SK-N-SH treated with all-trans-retinoic acid at 6 μM for 48 hours (cell line): ENCODE measurements around the gene SEMA5A.

Source experiments
- ARNTL ChIP-seq: fragments of 450-650 bp; formaldehyde crosslinking; IDR thresholded peaks from 2 replicates; pipeline ENCODE4 v1.5.0; 2020; ENCODE audit warnings: low read depth, mild to moderate bottlenecking, moderate library complexity, borderline replicate concordance
- BACH2 ChIP-seq: fragments of 250-450 bp; sonication (Bioruptor Pico); IDR thresholded peaks from 2 replicates; pipeline ENCODE4 v1.9.0; 2021; ENCODE audit warnings: mild to moderate bottlenecking, borderline replicate concordance
- ESRRG ChIP-seq: fragments of 250-450 bp; sonication (Bioruptor Pico); IDR thresholded peaks from 2 replicates; pipeline ENCODE4 v1.6.1; 2021; ENCODE audit warnings: mild to moderate bottlenecking
- GLIS3 ChIP-seq: fragments of 250-450 bp; sonication (Bioruptor Pico); IDR thresholded peaks from 2 replicates; pipeline ENCODE4 v1.5.0; 2020; ENCODE audit warnings: mild to moderate bottlenecking, moderate library complexity
- ISL1 ChIP-seq: fragments of 250-450 bp; sonication (Bioruptor Pico); IDR thresholded peaks from 2 replicates; pipeline ENCODE4 v2.1.2; 2022; ENCODE audit warnings: mild to moderate bottlenecking, moderate library complexity
- RARB ChIP-seq: fragments of 250-450 bp; sonication (Bioruptor Pico); IDR thresholded peaks from 2 replicates; pipeline ENCODE4 v1.8.0; 2021; ENCODE audit warnings: mild to moderate bottlenecking, moderate library complexity
- TCF4 ChIP-seq: fragments of 250-450 bp; sonication (Bioruptor Pico); IDR thresholded peaks from 2 replicates; pipeline ENCODE4 v1.8.0; 2021; ENCODE audit warnings: mild to moderate bottlenecking, moderate library complexity, borderline replicate concordance
- ZFP30 ChIP-seq: fragments of 450-650 bp; formaldehyde crosslinking; IDR thresholded peaks from 2 replicates; pipeline ENCODE4 v1.5.0; 2022; ENCODE audit warnings: mild to moderate bottlenecking, moderate library complexity
- ZNF565 ChIP-seq: fragments of 450-650 bp; formaldehyde crosslinking; conservative IDR thresholded peaks from 2 replicates; pipeline ENCODE4 v1.5.0; 2020; ENCODE audit warnings: low read depth, mild to moderate bottlenecking, moderate library complexity
- ZNF70 ChIP-seq: fragments of 450-650 bp; formaldehyde crosslinking; IDR thresholded peaks from 2 replicates; pipeline ENCODE4 v1.5.0; 2020; ENCODE audit warnings: mild to moderate bottlenecking, moderate library complexity
- TF ChIP-seq, protein P1 (sequence below): fragments of 250-450 bp; sonication (Bioruptor Pico); IDR thresholded peaks from 2 replicates; pipeline ENCODE4 v1.8.0; 2020; ENCODE audit warnings: mild to moderate bottlenecking, moderate library complexity, borderline replicate concordance
- TF ChIP-seq, protein P2 (sequence below): fragments of 250-450 bp; sonication (Bioruptor Pico); IDR thresholded peaks from 2 replicates; pipeline ENCODE4 v1.8.0; 2021; ENCODE audit warnings: low read depth, mild to moderate bottlenecking, moderate library complexity, borderline replicate concordance
- TF ChIP-seq, protein P3 (sequence below): fragments of 250-450 bp; sonication (Bioruptor Pico); IDR thresholded peaks from 2 replicates; pipeline ENCODE4 v1.5.1; 2021; ENCODE audit warnings: mild to moderate bottlenecking, moderate library complexity

DNA sequence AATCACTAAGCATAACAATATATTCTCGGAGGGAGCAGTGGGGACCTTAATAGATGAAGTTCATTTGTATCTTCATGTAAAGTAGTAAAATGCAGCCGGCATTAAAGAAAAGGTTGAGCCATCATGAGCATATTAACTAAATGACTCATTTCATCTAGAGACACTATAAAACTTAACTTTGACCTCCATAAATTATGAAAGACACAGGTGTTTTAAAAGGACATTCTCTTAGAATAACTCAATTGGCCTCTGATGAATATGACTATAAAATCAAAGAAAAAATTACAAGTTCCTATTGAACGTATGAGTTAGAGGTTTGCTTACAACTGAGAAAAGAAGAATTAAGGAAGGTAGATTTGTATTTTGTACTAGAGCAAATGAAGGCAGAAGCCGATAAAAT lies 220.3 kb downstream of the SEMA5A start:
- no peak for TF ChIP-seq GLIS3
- TF ChIP-seq, protein P1, sequence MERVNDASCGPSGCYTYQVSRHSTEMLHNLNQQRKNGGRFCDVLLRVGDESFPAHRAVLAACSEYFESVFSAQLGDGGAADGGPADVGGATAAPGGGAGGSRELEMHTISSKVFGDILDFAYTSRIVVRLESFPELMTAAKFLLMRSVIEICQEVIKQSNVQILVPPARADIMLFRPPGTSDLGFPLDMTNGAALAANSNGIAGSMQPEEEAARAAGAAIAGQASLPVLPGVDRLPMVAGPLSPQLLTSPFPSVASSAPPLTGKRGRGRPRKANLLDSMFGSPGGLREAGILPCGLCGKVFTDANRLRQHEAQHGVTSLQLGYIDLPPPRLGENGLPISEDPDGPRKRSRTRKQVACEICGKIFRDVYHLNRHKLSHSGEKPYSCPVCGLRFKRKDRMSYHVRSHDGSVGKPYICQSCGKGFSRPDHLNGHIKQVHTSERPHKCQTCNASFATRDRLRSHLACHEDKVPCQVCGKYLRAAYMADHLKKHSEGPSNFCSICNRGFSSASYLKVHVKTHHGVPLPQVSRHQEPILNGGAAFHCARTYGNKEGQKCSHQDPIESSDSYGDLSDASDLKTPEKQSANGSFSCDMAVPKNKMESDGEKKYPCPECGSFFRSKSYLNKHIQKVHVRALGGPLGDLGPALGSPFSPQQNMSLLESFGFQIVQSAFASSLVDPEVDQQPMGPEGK (CRISPR knock-in tag): no peak
- TF ChIP-seq ZFP30 (CRISPR knock-in tag): no peak
- TF ChIP-seq, protein P2, sequence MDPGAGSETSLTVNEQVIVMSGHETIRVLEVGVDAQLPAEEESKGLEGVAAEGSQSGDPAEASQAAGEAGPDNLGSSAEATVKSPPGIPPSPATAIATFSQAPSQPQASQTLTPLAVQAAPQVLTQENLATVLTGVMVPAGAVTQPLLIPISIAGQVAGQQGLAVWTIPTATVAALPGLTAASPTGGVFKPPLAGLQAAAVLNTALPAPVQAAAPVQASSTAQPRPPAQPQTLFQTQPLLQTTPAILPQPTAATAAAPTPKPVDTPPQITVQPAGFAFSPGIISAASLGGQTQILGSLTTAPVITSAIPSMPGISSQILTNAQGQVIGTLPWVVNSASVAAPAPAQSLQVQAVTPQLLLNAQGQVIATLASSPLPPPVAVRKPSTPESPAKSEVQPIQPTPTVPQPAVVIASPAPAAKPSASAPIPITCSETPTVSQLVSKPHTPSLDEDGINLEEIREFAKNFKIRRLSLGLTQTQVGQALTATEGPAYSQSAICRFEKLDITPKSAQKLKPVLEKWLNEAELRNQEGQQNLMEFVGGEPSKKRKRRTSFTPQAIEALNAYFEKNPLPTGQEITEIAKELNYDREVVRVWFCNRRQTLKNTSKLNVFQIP (CRISPR knock-in tag): no peak
- TF ChIP-seq ZNF70 (CRISPR knock-in tag): no peak
- TF ChIP-seq TCF4 (CRISPR knock-in tag): no peak
- TF ChIP-seq RARB (CRISPR knock-in tag): no peak
- no peak for TF ChIP-seq ARNTL
- TF ChIP-seq, protein P3, sequence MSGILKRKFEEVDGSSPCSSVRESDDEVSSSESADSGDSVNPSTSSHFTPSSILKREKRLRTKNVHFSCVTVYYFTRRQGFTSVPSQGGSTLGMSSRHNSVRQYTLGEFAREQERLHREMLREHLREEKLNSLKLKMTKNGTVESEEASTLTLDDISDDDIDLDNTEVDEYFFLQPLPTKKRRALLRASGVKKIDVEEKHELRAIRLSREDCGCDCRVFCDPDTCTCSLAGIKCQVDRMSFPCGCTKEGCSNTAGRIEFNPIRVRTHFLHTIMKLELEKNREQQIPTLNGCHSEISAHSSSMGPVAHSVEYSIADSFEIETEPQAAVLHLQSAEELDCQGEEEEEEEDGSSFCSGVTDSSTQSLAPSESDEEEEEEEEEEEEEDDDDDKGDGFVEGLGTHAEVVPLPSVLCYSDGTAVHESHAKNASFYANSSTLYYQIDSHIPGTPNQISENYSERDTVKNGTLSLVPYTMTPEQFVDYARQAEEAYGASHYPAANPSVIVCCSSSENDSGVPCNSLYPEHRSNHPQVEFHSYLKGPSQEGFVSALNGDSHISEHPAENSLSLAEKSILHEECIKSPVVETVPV: no peak
- no peak for TF ChIP-seq ISL1 (CRISPR knock-in tag)
- TF ChIP-seq ZNF565: no peak
- TF ChIP-seq ESRRG (CRISPR knock-in tag): no peak
- TF ChIP-seq BACH2 (CRISPR knock-in tag): no peak
